ENCODE data around the gene HOXC9. TPM values are rescaled to one million over a fixed set of nuclear protein-coding genes. Genes with fewer than 3 reads are reported as not detected.

HOXC9 gene
- total RNA-seq, 1 experiment from 2014 or later = not detected

DNA sequence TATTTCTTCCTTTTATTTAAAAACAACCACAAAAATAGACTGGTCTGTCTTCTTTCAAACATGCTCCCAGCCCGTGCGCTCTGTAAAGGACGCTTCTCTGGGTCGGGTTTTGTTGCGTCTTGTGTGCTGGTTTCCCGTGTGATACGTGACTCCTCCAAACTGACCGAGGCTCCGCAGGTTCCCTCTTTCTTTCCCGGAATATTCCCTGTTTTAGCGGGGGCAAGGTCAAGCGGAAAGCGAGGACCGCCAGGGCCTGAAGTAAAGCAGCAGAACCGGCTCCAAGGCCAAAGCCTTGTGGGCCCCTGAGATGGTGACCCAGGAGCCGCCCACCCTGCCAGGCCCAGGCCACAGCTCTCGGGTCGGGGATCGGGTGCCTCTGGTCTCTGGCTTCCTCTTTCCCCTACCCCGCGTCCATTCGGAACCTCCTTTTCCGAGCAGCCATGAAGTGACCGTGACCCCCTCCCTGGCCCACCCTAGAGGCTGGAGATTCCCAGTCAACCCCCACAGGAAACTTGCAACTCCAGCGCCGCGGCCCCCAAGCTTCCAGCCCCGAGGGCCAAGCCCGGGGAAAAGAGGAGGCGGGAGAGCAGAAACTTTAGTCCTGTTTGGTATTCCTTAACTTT lies 15.9 kb upstream of the HOXC9 start (continued):
- TF ChIP-seq, protein P1, sequence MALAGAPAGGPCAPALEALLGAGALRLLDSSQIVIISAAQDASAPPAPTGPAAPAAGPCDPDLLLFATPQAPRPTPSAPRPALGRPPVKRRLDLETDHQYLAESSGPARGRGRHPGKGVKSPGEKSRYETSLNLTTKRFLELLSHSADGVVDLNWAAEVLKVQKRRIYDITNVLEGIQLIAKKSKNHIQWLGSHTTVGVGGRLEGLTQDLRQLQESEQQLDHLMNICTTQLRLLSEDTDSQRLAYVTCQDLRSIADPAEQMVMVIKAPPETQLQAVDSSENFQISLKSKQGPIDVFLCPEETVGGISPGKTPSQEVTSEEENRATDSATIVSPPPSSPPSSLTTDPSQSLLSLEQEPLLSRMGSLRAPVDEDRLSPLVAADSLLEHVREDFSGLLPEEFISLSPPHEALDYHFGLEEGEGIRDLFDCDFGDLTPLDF (CRISPR knock-in tag; IDR thresholded peaks at IDR 0.05) = no peak
- TF ChIP-seq, protein P2, sequence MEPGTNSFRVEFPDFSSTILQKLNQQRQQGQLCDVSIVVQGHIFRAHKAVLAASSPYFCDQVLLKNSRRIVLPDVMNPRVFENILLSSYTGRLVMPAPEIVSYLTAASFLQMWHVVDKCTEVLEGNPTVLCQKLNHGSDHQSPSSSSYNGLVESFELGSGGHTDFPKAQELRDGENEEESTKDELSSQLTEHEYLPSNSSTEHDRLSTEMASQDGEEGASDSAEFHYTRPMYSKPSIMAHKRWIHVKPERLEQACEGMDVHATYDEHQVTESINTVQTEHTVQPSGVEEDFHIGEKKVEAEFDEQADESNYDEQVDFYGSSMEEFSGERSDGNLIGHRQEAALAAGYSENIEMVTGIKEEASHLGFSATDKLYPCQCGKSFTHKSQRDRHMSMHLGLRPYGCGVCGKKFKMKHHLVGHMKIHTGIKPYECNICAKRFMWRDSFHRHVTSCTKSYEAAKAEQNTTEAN (CRISPR knock-in tag; IDR thresholded peaks at IDR 0.05) = no peak

- ATAC-seq = peak; percentile 56
- ChIA-PET POLR2A (interaction anchor here (0.9 kb wide), 1 partner anchor 31 kb away, joined by 3 read pairs; no protein-coding TSS in a partner anchor), CTCF (interaction anchor here (0.5 to 5.1 kb wide), 35 partner anchors 9 to 341 kb away, joined by 3 to 43 read pairs (median 5); partner anchors contain the start of genes HOXC12, HOXC13, HOXC5 and HOXC6)
- DNase-seq (ENCODE audit: low spot score) = peak; percentile 95
- Mint-ChIP-seq H3K27ac (no peak within 1 kb of the TSS), H3K4me1 (peaks cover 33% of the 10 kb centered on the region), H3K36me3 (no peaks in the 10 kb centered on the region), H3K9me3 (no peaks in the 10 kb centered on the region), H3K4me3 (peak within 1 kb of the TSS; percentile 52), H3K27me3 (ENCODE audit: low read depth) (peaks cover 100% of the 10 kb centered on the region)
- TF ChIP-seq USF1 (CRISPR knock-in tag; IDR thresholded peaks at IDR 0.05) (peak; percentile 74), ETV6 (CRISPR knock-in tag; IDR thresholded peaks at IDR 0.05) (0 out of 2 replicates have a peak, but pooled peaks have one; percentile 23), NR3C1 (CRISPR knock-in tag; conservative IDR thresholded peaks at IDR 0.05; ENCODE audit: low read depth) (no peak), CTCF (IDR thresholded peaks at IDR 0.05) (peak; percentile 76)
- TF ChIP-seq, protein P3, sequence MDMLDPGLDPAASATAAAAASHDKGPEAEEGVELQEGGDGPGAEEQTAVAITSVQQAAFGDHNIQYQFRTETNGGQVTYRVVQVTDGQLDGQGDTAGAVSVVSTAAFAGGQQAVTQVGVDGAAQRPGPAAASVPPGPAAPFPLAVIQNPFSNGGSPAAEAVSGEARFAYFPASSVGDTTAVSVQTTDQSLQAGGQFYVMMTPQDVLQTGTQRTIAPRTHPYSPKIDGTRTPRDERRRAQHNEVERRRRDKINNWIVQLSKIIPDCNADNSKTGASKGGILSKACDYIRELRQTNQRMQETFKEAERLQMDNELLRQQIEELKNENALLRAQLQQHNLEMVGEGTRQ (CRISPR knock-in tag; IDR thresholded peaks at IDR 0.05) = peak; percentile 74
Observed at GRCh38 chr12:53984901-53985691, 14.9 kb upstream of the HOXC9 start, which contains the start of gene HOXC10. HOXC10 (plus strand) TSS chr12:53985146; CDS start chr12:53985260, 114 bp downstream.

- ChIA-PET CTCF (interaction anchor here (0.9 to 5.1 kb wide), 16 partner anchors 9 to 257 kb away, joined by 3 to 43 read pairs (median 10); partner anchors contain the start of genes HOXC5, HOXC8 and HOXC9), POLR2A (interaction anchor here (0.9 kb wide), 1 partner anchor 32 kb away, joined by 3 read pairs; no protein-coding TSS in a partner anchor)
- TF ChIP-seq NFYB (CRISPR knock-in tag; conservative IDR thresholded peaks at IDR 0.05; ENCODE audit: low read depth) (no peak), ETV6 (CRISPR knock-in tag; IDR thresholded peaks at IDR 0.05) (no peak), ZNF425 (CRISPR knock-in tag; conservative IDR thresholded peaks at IDR 0.05) (no peak), TP53 (CRISPR knock-in tag; IDR thresholded peaks at IDR 0.05) (no peak), MYBL2 (CRISPR knock-in tag; IDR thresholded peaks at IDR 0.05) (no peak), NR1H2 (CRISPR knock-in tag; IDR thresholded peaks at IDR 0.05) (no peak), JUN (CRISPR knock-in tag; IDR thresholded peaks at IDR 0.05) (no peak), ZNF138 (CRISPR knock-in tag; conservative IDR thresholded peaks at IDR 0.05) (no peak), SMAD3 (CRISPR knock-in tag; IDR thresholded peaks at IDR 0.05; ENCODE audit: borderline replicate concordance) (no peak)
- TF ChIP-seq, protein P4, sequence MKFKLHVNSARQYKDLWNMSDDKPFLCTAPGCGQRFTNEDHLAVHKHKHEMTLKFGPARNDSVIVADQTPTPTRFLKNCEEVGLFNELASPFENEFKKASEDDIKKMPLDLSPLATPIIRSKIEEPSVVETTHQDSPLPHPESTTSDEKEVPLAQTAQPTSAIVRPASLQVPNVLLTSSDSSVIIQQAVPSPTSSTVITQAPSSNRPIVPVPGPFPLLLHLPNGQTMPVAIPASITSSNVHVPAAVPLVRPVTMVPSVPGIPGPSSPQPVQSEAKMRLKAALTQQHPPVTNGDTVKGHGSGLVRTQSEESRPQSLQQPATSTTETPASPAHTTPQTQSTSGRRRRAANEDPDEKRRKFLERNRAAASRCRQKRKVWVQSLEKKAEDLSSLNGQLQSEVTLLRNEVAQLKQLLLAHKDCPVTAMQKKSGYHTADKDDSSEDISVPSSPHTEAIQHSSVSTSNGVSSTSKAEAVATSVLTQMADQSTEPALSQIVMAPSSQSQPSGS (CRISPR knock-in tag; IDR thresholded peaks at IDR 0.05; ENCODE audit: borderline replicate concordance, low read depth) = no peak
- TF ChIP-seq, protein P5, sequence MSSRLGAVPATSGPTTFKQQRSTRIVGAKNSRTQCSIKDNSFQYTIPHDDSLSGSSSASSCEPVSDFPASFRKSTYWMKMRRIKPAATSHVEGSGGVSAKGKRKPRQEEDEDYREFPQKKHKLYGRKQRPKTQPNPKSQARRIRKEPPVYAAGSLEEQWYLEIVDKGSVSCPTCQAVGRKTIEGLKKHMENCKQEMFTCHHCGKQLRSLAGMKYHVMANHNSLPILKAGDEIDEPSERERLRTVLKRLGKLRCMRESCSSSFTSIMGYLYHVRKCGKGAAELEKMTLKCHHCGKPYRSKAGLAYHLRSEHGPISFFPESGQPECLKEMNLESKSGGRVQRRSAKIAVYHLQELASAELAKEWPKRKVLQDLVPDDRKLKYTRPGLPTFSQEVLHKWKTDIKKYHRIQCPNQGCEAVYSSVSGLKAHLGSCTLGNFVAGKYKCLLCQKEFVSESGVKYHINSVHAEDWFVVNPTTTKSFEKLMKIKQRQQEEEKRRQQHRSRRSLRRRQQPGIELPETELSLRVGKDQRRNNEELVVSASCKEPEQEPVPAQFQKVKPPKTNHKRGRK (CRISPR knock-in tag; IDR thresholded peaks at IDR 0.05; ENCODE audit: borderline replicate concordance) = no peak
- Mint-ChIP-seq H3K9me3 (no peaks in the 10 kb centered on the region), H3K4me3 (peak overlapping the region; percentile 52), H3K27ac (no peak overlapping the region), H3K27me3 (ENCODE audit: low read depth) (peaks cover 100% of the 10 kb centered on the region), H3K36me3 (no peaks in the 10 kb centered on the region), H3K4me1 (peaks cover 39% of the 10 kb centered on the region)
- ATAC-seq (no peak), DNase-seq (ENCODE audit: low spot score) (no peak)
Observed at GRCh38 chr12:53985692-53985993, 14.3 kb upstream of the HOXC9 start.

All from WTC11 (cell line).